Omental fat pad (tissue), 4 donors: ENCODE results near the gene PTBP2. TPM values are rescaled to one million over a fixed set of nuclear protein-coding genes. Genes with fewer than 3 reads are reported as not detected.

Experiments
- ATAC-seq: fragments of 150-250 bp; one replicate; pipeline ENCODE4 v1.9.1; 2016; ENCODE audit warnings: mild to moderate bottlenecking, moderate library complexity; ENCODE audit not compliant: low FRiP score
- DNase-seq: peaks from one replicate; pipeline ENCODE4 v3.0.0-alpha.2; 2019; ENCODE audit warnings: low spot score
- total RNA-seq, 4 donors: library from RNA; depleted of rRNA; stranded (reverse); fragments of >200 nt; gene quantifications; one replicate each; pipeline ENCODE4 v1.1.0, GENCODE V29; 2016
- TF ChIP-seq, protein P1 (sequence below), 3 donors: fragments of 450-650 bp; IDR thresholded peaks; one replicate each; pipeline ENCODE4 v1.5.1; 2016 to 2017; ENCODE audit warnings: antibody characterized with exemption in 3 of 3, mild to moderate bottlenecking in 3 of 3, moderate library complexity in 2 of 3

Gene PTBP2
- total RNA-seq, 4 donors from 2014 or later = 23.3 to 102 (median 38.9) TPM

DNA sequence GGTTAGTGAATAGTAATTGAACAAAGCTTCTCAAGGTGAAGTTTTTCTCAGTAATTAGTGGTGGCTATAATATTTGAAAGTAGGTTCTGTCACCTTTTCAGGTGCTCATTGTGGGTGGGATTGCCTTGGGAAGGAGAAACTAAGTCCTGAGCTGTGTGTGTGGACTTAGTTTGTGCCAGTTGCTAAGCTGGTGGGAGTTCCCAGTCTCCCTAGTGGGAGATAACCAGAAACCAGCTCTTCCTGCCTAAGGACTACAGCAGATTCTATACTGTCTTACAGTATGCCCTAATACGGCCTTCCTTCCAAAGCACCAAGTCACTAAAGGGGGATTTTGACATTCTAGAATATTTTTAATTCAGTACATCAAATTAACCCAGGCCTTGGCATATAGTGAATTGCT is 94.3 kb downstream of the PTBP2 start:
- DNase-seq = no peak
- ATAC-seq = no peak
- TF ChIP-seq, protein P1, sequence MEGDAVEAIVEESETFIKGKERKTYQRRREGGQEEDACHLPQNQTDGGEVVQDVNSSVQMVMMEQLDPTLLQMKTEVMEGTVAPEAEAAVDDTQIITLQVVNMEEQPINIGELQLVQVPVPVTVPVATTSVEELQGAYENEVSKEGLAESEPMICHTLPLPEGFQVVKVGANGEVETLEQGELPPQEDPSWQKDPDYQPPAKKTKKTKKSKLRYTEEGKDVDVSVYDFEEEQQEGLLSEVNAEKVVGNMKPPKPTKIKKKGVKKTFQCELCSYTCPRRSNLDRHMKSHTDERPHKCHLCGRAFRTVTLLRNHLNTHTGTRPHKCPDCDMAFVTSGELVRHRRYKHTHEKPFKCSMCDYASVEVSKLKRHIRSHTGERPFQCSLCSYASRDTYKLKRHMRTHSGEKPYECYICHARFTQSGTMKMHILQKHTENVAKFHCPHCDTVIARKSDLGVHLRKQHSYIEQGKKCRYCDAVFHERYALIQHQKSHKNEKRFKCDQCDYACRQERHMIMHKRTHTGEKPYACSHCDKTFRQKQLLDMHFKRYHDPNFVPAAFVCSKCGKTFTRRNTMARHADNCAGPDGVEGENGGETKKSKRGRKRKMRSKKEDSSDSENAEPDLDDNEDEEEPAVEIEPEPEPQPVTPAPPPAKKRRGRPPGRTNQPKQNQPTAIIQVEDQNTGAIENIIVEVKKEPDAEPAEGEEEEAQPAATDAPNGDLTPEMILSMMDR (IDR thresholded peaks at IDR 0.05) = no peak

- DNase-seq (no peak), ATAC-seq (no peak)
- TF ChIP-seq, protein P1 (IDR thresholded peaks at IDR 0.05) = no peak
These were observed 98.5 kb downstream of the PTBP2 start for GRCh38 chr1:96820107-96820506.

DNA sequence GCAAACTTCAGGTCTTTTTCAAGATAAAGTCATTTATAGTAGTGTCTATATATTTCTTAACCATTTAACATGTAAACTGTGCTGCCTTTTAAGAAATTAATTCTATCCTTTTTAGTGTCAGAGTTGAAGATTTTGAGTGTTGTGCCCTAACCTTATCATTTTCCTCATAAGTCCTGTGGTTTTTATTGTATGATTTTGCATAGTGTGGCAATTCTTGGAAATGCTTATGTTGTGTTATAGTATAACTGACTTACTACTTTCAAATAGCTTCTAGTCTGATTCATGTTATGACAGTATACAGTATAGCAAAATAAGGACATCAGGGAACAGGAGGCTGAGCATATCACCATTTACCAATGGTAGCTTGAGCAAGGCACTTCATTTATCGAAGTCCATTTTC is 99.1 kb downstream of the PTBP2 start:
- ATAC-seq (no peak), DNase-seq (no peak)
- TF ChIP-seq, protein P1 (IDR thresholded peaks at IDR 0.05) = no peak

- TF ChIP-seq, protein P1 (IDR thresholded peaks at IDR 0.05) = no peak
- DNase-seq = no peak
- ATAC-seq = no peak
These were observed 103.6 kb downstream of the PTBP2 start for GRCh38 chr1:96825231-96825630.

DNA sequence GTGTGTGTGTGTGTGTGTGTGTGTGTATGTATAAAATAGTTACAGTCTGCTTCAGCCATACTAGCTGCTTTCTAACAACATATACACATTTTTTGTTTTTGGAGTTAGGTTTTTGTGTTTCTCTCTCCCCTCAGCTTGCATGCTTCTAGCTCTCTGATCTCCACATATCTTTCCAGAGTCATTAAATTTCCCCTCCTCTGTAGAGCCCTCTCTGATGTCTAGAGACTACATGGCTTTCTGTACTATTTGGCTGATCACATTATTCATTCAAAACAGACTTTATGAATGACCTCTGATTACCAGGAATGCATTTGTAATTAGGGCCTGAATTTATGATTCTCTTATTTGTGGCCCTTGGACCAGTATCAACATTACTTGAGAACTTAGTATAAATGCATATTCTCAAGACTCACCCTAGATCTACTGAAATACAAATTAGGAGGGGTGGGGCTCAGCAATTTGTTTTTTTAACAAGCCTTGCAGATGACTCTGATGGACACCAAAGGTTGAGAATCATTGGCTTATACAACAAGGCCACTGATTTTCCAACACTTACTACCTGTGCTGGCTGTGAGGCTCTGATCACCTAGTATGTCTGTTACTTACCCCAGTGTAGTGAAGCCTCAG is 104.5 kb downstream of the PTBP2 start:
- TF ChIP-seq, protein P1 (IDR thresholded peaks at IDR 0.05) = no peak
- ATAC-seq = no peak

DNA sequence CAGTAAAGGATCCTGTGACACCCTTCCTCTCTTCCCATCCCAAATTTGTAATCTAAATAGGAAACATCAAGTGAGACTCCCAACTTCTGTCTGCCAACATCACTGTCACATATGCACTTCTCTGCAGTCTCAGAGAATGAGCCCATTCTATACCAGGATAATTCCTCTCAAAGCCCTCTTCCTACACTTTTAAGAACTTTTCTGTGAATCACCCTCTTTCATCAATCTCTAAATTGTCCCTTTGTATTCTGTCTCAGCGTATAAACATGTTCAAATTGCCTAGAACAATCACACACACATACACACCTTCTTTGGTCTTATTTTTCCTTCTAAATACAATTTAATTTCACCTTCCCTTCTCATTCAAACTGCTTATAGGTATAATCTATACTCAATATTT is 111.8 kb downstream of the PTBP2 start:
- ATAC-seq (no peak), DNase-seq (no peak)
- TF ChIP-seq, protein P1 (IDR thresholded peaks at IDR 0.05) = no peak

More for the DNA sequence above, 104.5 kb downstream of the PTBP2 start:
- DNase-seq = no peak

GRCh38 chr1:96834986-96835385 is 113.4 kb downstream of the PTBP2 start:
- TF ChIP-seq, protein P1 (IDR thresholded peaks at IDR 0.05) = no peak
- DNase-seq (no peak), ATAC-seq (no peak)
